Stimulated activated naive CD8-positive, alpha-beta T cell treated with anti-CD3 and anti-CD28 coated beads, Interleukin-15, amount 100 ng/mL, for 72 hours (primary cell): ENCODE data around the gene NCCRP1.

ENCODE experiments used
- ATAC-seq: fragments of 150-1000 bp; cut with Tn5 transposase; 2 replicates; pipeline ENCODE4 v1.10.0; 2021; ENCODE audit warnings: mild to moderate bottlenecking, moderate library complexity
- DNase-seq, 2 donors: peaks; one replicate each; pipeline ENCODE4 v3.0.0; 2021 to 2022
- H3K27ac Mint-ChIP-seq, 2 donors: one replicate each; pipeline ENCODE4 v1.8.0; 2022; ENCODE audit warnings: mild to moderate bottlenecking in 2 of 2, mixed read lengths in 2 of 2, moderate library complexity in 2 of 2
- H3K27me3 Mint-ChIP-seq: one replicate; pipeline ENCODE4 v1.8.0; 2022; ENCODE audit warnings: mixed read lengths
- H3K4me1 Mint-ChIP-seq: one replicate; pipeline ENCODE4 v1.8.0; 2022; ENCODE audit warnings: mild to moderate bottlenecking, mixed read lengths
- H3K4me3 Mint-ChIP-seq, 2 donors: one replicate each; pipeline ENCODE4 v1.8.0; 2022; ENCODE audit warnings: mild to moderate bottlenecking in 2 of 2, mixed read lengths in 2 of 2, moderate library complexity in 1 of 2
- H3K9me3 Mint-ChIP-seq, 2 donors: one replicate each; pipeline ENCODE4 v1.8.0; 2022; ENCODE audit warnings: mixed read lengths in 2 of 2

The NCCRP1 gene

GRCh38 chr19:39188960-39189359 is 7.8 kb upstream of the NCCRP1 start:
- H3K27me3 Mint-ChIP-seq: peaks cover 45% of the 10 kb centered on the region

GRCh38 chr19:39190768-39191167 is 6.0 kb upstream of the NCCRP1 start:
- Mint-ChIP-seq H3K27me3 (peaks cover 61% of the 10 kb centered on the region), H3K9me3 (no peaks in the 10 kb centered on the region)
- no peak for ATAC-seq

More at GRCh38 chr19:39188960-39189359, 7.8 kb upstream of the NCCRP1 start:
- no peak overlapping the region for H3K27ac Mint-ChIP-seq
- no peak for ATAC-seq
- no peaks in the 10 kb centered on the region for H3K4me1 Mint-ChIP-seq
- DNase-seq: no peak
- H3K4me3 Mint-ChIP-seq: no peak overlapping the region
- no peaks in the 10 kb centered on the region for H3K9me3 Mint-ChIP-seq

GRCh38 chr19:39192846-39193245 is 3.9 kb upstream of the NCCRP1 start:
- peaks cover 75% of the 10 kb centered on the region for H3K27me3 Mint-ChIP-seq
- no peak for DNase-seq
- peaks cover 23% of the 10 kb centered on the region for H3K4me1 Mint-ChIP-seq
- ATAC-seq: no peak
- H3K27ac Mint-ChIP-seq: no peak overlapping the region
- no peak overlapping the region for H3K4me3 Mint-ChIP-seq
- no peaks in the 10 kb centered on the region for H3K9me3 Mint-ChIP-seq

More at GRCh38 chr19:39190768-39191167, 6.0 kb upstream of the NCCRP1 start:
- no peak for DNase-seq
- Mint-ChIP-seq H3K4me3 (no peak overlapping the region), H3K27ac (no peak overlapping the region), H3K4me1 (peaks cover 5% of the 10 kb centered on the region)

GRCh38 chr19:39193803-39194202 is 3.0 kb upstream of the NCCRP1 start:
- no peaks in the 10 kb centered on the region for H3K9me3 Mint-ChIP-seq
- peaks cover 25% of the 10 kb centered on the region for H3K4me1 Mint-ChIP-seq
- DNase-seq: no peak
- H3K27ac Mint-ChIP-seq: peak overlapping the region in 1 of 2 donors; percentile 60
- H3K27me3 Mint-ChIP-seq: peaks cover 75% of the 10 kb centered on the region
- no peak for ATAC-seq
- no peak overlapping the region for H3K4me3 Mint-ChIP-seq

GRCh38 chr19:39194832-39195542 is 1.8 kb upstream of the NCCRP1 start:
- H3K27me3 Mint-ChIP-seq: peaks cover 79% of the 10 kb centered on the region
- ATAC-seq (no peak), DNase-seq (no peak)
- no peak overlapping the region for H3K4me3 Mint-ChIP-seq
- no peaks in the 10 kb centered on the region for H3K9me3 Mint-ChIP-seq
- peaks cover 25% of the 10 kb centered on the region for H3K4me1 Mint-ChIP-seq
- H3K27ac Mint-ChIP-seq: no peak overlapping the region

- ATAC-seq: peak; percentile 5
- peak overlapping the region in 1 of 2 donors; percentile 11 for H3K4me3 Mint-ChIP-seq
- H3K4me1 Mint-ChIP-seq: peaks cover 25% of the 10 kb centered on the region
- H3K27me3 Mint-ChIP-seq: peaks cover 87% of the 10 kb centered on the region
- no peak overlapping the region for H3K27ac Mint-ChIP-seq
- no peak for DNase-seq
- H3K9me3 Mint-ChIP-seq: no peaks in the 10 kb centered on the region
Observed at GRCh38 chr19:39195755-39196154, 1.0 kb upstream of the NCCRP1 start.

- ATAC-seq (no peak), DNase-seq (no peak)
- Mint-ChIP-seq H3K4me3 (peak overlapping the region in 1 of 2 donors; percentile 65), H3K27ac (no peak overlapping the region), H3K9me3 (no peaks in the 10 kb centered on the region), H3K27me3 (peaks cover 93% of the 10 kb centered on the region), H3K4me1 (peaks cover 25% of the 10 kb centered on the region)
Observed at GRCh38 chr19:39196320-39196719, 444 bp upstream of the NCCRP1 start.

GRCh38 chr19:39197808-39198207 is 1.0 kb downstream of the NCCRP1 start:
- H3K4me3 Mint-ChIP-seq: no peak overlapping the region
- H3K27me3 Mint-ChIP-seq: peaks cover 96% of the 10 kb centered on the region
- no peaks in the 10 kb centered on the region for H3K9me3 Mint-ChIP-seq
- no peak for ATAC-seq
- DNase-seq: no peak
- H3K4me1 Mint-ChIP-seq: peaks cover 25% of the 10 kb centered on the region
- H3K27ac Mint-ChIP-seq: no peak overlapping the region

- Mint-ChIP-seq H3K4me3 (no peak overlapping the region), H3K4me1 (peaks cover 34% of the 10 kb centered on the region), H3K27me3 (peaks cover 96% of the 10 kb centered on the region), H3K27ac (no peak overlapping the region), H3K9me3 (no peaks in the 10 kb centered on the region)
- no peak for ATAC-seq
- DNase-seq: no peak
Observed at GRCh38 chr19:39199025-39199424, 2.3 kb downstream of the NCCRP1 start.

- ATAC-seq (no peak), DNase-seq (no peak)
- H3K4me3 Mint-ChIP-seq: no peak overlapping the region
- peaks cover 98% of the 10 kb centered on the region for H3K27me3 Mint-ChIP-seq
- H3K27ac Mint-ChIP-seq: no peak overlapping the region
- no peaks in the 10 kb centered on the region for H3K9me3 Mint-ChIP-seq
- peaks cover 34% of the 10 kb centered on the region for H3K4me1 Mint-ChIP-seq
Observed at GRCh38 chr19:39200066-39200802, 3.5 kb downstream of the NCCRP1 start.

- no peak for ATAC-seq
- H3K9me3 Mint-ChIP-seq: no peaks in the 10 kb centered on the region
- H3K4me1 Mint-ChIP-seq: peaks cover 30% of the 10 kb centered on the region
- H3K27me3 Mint-ChIP-seq: peaks cover 98% of the 10 kb centered on the region
- no peak overlapping the region for H3K4me3 Mint-ChIP-seq
- no peak for DNase-seq
- H3K27ac Mint-ChIP-seq: no peak overlapping the region
Observed at GRCh38 chr19:39200803-39201115, 4.0 kb downstream of the NCCRP1 start.

- Mint-ChIP-seq H3K27ac (peak overlapping the region in 1 of 2 donors; percentile 71), H3K4me3 (no peak overlapping the region), H3K9me3 (no peaks in the 10 kb centered on the region), H3K4me1 (peaks cover 10% of the 10 kb centered on the region), H3K27me3 (peaks cover 78% of the 10 kb centered on the region)
- DNase-seq (no peak), ATAC-seq (no peak)
Observed at GRCh38 chr19:39202998-39203355, 6.2 kb downstream of the NCCRP1 start.

GRCh38 chr19:39203372-39204341 is 6.9 kb downstream of the NCCRP1 start, which contains the start of gene SYCN:
Gene SYCN, minus strand, starts transcription at chr19:39204263. Its CDS starts 9 bp downstream, at chr19:39204254.
- Mint-ChIP-seq H3K27ac (peak within 1 kb of the TSS in 1 of 2 donors; percentile 71), H3K4me3 (no peak within 1 kb of the TSS), H3K9me3 (no peaks in the 10 kb centered on the region), H3K27me3 (peaks cover 71% of the 10 kb centered on the region), H3K4me1 (peaks cover 10% of the 10 kb centered on the region)
- DNase-seq (no peak), ATAC-seq (no peak)

GRCh38 chr19:39205449-39205764 is 8.6 kb downstream of the NCCRP1 start:
- peaks cover 56% of the 10 kb centered on the region for H3K27me3 Mint-ChIP-seq

GRCh38 chr19:39206122-39206521 is 9.4 kb downstream of the NCCRP1 start:
- DNase-seq: no peak
- peaks cover 10% of the 10 kb centered on the region for H3K4me1 Mint-ChIP-seq
- no peaks in the 10 kb centered on the region for H3K9me3 Mint-ChIP-seq
- peaks cover 49% of the 10 kb centered on the region for H3K27me3 Mint-ChIP-seq
- no peak overlapping the region for H3K4me3 Mint-ChIP-seq
- H3K27ac Mint-ChIP-seq: no peak overlapping the region
- ATAC-seq: no peak

More at GRCh38 chr19:39205449-39205764, 8.6 kb downstream of the NCCRP1 start:
- peaks cover 10% of the 10 kb centered on the region for H3K4me1 Mint-ChIP-seq
- no peak for ATAC-seq
- DNase-seq: no peak
- H3K27ac Mint-ChIP-seq: no peak overlapping the region
- H3K9me3 Mint-ChIP-seq: no peaks in the 10 kb centered on the region
- no peak overlapping the region for H3K4me3 Mint-ChIP-seq
